GM18520 (cell line): ENCODE data around the gene PPM1H.
A peak's percentile ranks its signal among the peaks of the same experiment; 100 is the strongest.
"Not testable (repeated sequence)": the region's sequence is repeated elsewhere in the genome, so short reads cannot be mapped to it uniquely, and the experiment has no call there.

Experiments used
- ATAC-seq: cut with Tn5 transposase; IDR thresholded peaks from one replicate; pipeline ENCODE4 v1.9.1; 2021; ENCODE audit not compliant: unreplicated experiment

PPM1H gene

GRCh38 chr12:62840806-62841205 lies 94.1 kb downstream of the PPM1H start:
- ATAC-seq: no peak

- no peak for ATAC-seq
Observed at GRCh38 chr12:62839869-62840660, 94.9 kb downstream of the PPM1H start.

GRCh38 chr12:62834971-62835547 lies 99.9 kb downstream of the PPM1H start:
- ATAC-seq: peak; percentile 34

- no peak for ATAC-seq
Observed at GRCh38 chr12:62834406-62834805, 100.5 kb downstream of the PPM1H start.

- ATAC-seq: no peak
Observed at GRCh38 chr12:62833634-62834033, 101.3 kb downstream of the PPM1H start.

- no peak for ATAC-seq
Observed at GRCh38 chr12:62832558-62832957, 102.4 kb downstream of the PPM1H start.

- no peak for ATAC-seq
Observed at GRCh38 chr12:62832027-62832426, 102.9 kb downstream of the PPM1H start.

GRCh38 chr12:62827855-62828254 lies 107.1 kb downstream of the PPM1H start:
- no peak for ATAC-seq

- ATAC-seq: no peak
Observed at GRCh38 chr12:62827042-62827441, 107.9 kb downstream of the PPM1H start.

- no peak for ATAC-seq
Observed at GRCh38 chr12:62817556-62818271, 117.2 kb downstream of the PPM1H start.

- ATAC-seq: no peak
Observed at GRCh38 chr12:62814243-62814642, 120.7 kb downstream of the PPM1H start.

GRCh38 chr12:62813031-62813829 lies 121.7 kb downstream of the PPM1H start:
- peak; percentile 33 for ATAC-seq

GRCh38 chr12:62811481-62811880 lies 123.5 kb downstream of the PPM1H start:
- ATAC-seq: not testable (repeated sequence)

- ATAC-seq: peak; percentile 53
Observed at GRCh38 chr12:62808166-62808879, 126.6 kb downstream of the PPM1H start.

GRCh38 chr12:62806893-62807292 lies 128.1 kb downstream of the PPM1H start:
- ATAC-seq: no peak

GRCh38 chr12:62806244-62806836 lies 128.6 kb downstream of the PPM1H start:
- no peak for ATAC-seq

- ATAC-seq: no peak
Observed at GRCh38 chr12:62805517-62805916, 129.4 kb downstream of the PPM1H start.

- ATAC-seq: no peak
Observed at GRCh38 chr12:62803756-62804155, 131.2 kb downstream of the PPM1H start.

- ATAC-seq: no peak
Observed at GRCh38 chr12:62802984-62803383, 132.0 kb downstream of the PPM1H start.

GRCh38 chr12:62802321-62802720 lies 132.6 kb downstream of the PPM1H start:
- no peak for ATAC-seq
